IMR-90 (cell line): ENCODE results near the gene COL6A3. TPM values are rescaled to one million over a fixed set of nuclear protein-coding genes. Genes with fewer than 3 reads are reported as not detected.

Experiments used
- ATAC-seq: fragments of 200-7000 bp; cut with Tn5 transposase; 2 replicates; pipeline ENCODE4 v1.9.1; 2020; ENCODE audit warnings: low read depth, mild to moderate bottlenecking, moderate library complexity
- BruUV-seq: library from RNA; stranded (reverse); fragments of 400-500 nt; replicated peaks from 2 replicates; lab custom pipeline; 2021; lab: Mats Ljungman, UMichigan
- CTCF ChIA-PET: fragments of 300-600 bp; formaldehyde crosslinking; extraction: SDS; loops from one replicate; lab custom pipeline; 2021; ENCODE audit warnings: antibody characterized with exemption; lab: Yijun Ruan, JAX
- POLR2A ChIA-PET: fragments of 300-600 bp; sonication (Branson Sonifier 250); formaldehyde crosslinking; loops from one replicate; lab custom pipeline; 2022; ENCODE audit warnings: antibody characterized with exemption; ENCODE audit not compliant: unreplicated experiment; lab: Charles Lee
- DNase-seq: peaks from one replicate; pipeline ENCODE4 v3.0.0; 2013
- H2AFZ ChIP-seq: replicated peaks from 2 replicates; pipeline ENCODE3; 2013; ENCODE audit warnings: low read length, mild to moderate bottlenecking; ENCODE audit not compliant: poor library complexity
- H2AK5ac ChIP-seq: 2 replicates; pipeline ENCODE4 v1.6.1; 2013; ENCODE audit warnings: low read depth, low read length, inconsistent platforms
- H2AK9ac ChIP-seq: replicated peaks from 2 replicates; pipeline ENCODE3; 2013; ENCODE audit warnings: mild to moderate bottlenecking, low read depth, low read length, moderate library complexity; ENCODE audit not compliant: poor library complexity
- H2BK120ac ChIP-seq: 2 replicates; pipeline ENCODE4 v1.6.1; 2013; ENCODE audit warnings: low read depth, low read length, inconsistent platforms
- H2BK15ac ChIP-seq: 3 replicates; pipeline ENCODE4 v1.6.1; 2013; ENCODE audit warnings: low read depth, low read length, inconsistent platforms
- H2BK20ac ChIP-seq: 2 replicates; pipeline ENCODE4 v1.6.1; 2013; ENCODE audit warnings: low read depth, mild to moderate bottlenecking, inconsistent platforms, low read length, moderate library complexity
- H2BK5ac ChIP-seq: 2 replicates; pipeline ENCODE4 v1.6.1; 2013; ENCODE audit warnings: mild to moderate bottlenecking, low read depth, low read length, inconsistent platforms; ENCODE audit not compliant: poor library complexity, severe bottlenecking
- H3K14ac ChIP-seq: replicated peaks from 2 replicates; pipeline ENCODE4 v1.6.1; 2013; ENCODE audit warnings: low read depth, low read length, inconsistent platforms
- H3K18ac ChIP-seq: 2 replicates; pipeline ENCODE4 v1.6.1; 2013; ENCODE audit warnings: low read depth, low read length, control low read depth
- H3K23ac ChIP-seq: 2 replicates; pipeline ENCODE4 v1.6.1; 2013; ENCODE audit warnings: low read depth, low read length, inconsistent platforms
- H3K27ac ChIP-seq: 2 replicates; pipeline ENCODE4 v1.5.1; 2013; ENCODE audit warnings: mild to moderate bottlenecking, control low read depth, low read length; ENCODE audit not compliant: insufficient read depth
- H3K27me3 ChIP-seq: 2 replicates; pipeline ENCODE4 v1.6.1; 2013; ENCODE audit warnings: low read length; ENCODE audit not compliant: control insufficient read depth, insufficient read depth
- H3K36me3 ChIP-seq: 2 replicates; pipeline ENCODE4 v1.6.1; 2013; ENCODE audit warnings: low read length, mixed read lengths; ENCODE audit not compliant: control insufficient read depth, insufficient read depth
- H3K4ac ChIP-seq: 2 replicates; pipeline ENCODE4 v1.6.1; 2013; ENCODE audit warnings: low read depth, low read length, inconsistent platforms
- H3K4me1 ChIP-seq: 2 replicates; pipeline ENCODE4 v1.6.1; 2013; ENCODE audit warnings: low read length, mixed read lengths; ENCODE audit not compliant: control insufficient read depth, insufficient read depth
- H3K4me2 ChIP-seq: 2 replicates; pipeline ENCODE4 v1.6.1; 2013; ENCODE audit warnings: low read depth, mild to moderate bottlenecking, control low read depth, low read length, moderate library complexity
- H3K4me3 ChIP-seq: 2 replicates; pipeline ENCODE4 v1.5.1; 2013; ENCODE audit warnings: low read depth, mild to moderate bottlenecking, control low read depth, low read length, moderate library complexity; ENCODE audit not compliant: insufficient read depth
- H3K56ac ChIP-seq: 2 replicates; pipeline ENCODE4 v1.6.1; 2013; ENCODE audit warnings: low read length, inconsistent platforms; ENCODE audit not compliant: insufficient read depth; ENCODE audit errors: extremely low read depth
- H3K79me1 ChIP-seq, 2 experiments: 2 replicates each; pipeline ENCODE4 v1.6.1; 2013; ENCODE audit warnings: low read length in 2 of 2, inconsistent platforms in 1 of 2, low read depth in 1 of 2
- H3K9ac ChIP-seq: 2 replicates; pipeline ENCODE4 v1.6.1; 2013; ENCODE audit warnings: low read depth, low read length, control low read depth
- H3K9me1 ChIP-seq: 2 replicates; pipeline ENCODE4 v1.6.1; 2013; ENCODE audit warnings: low read length, inconsistent platforms; ENCODE audit not compliant: insufficient read depth
- H3K9me3 ChIP-seq: 2 replicates; pipeline ENCODE4 v1.6.1; 2013; ENCODE audit warnings: low read length; ENCODE audit not compliant: control insufficient read depth, insufficient read depth
- H4K20me1 ChIP-seq: 2 replicates; pipeline ENCODE4 v1.6.1; 2013; ENCODE audit warnings: low read length, inconsistent platforms; ENCODE audit not compliant: insufficient read depth
- H4K5ac ChIP-seq: 2 replicates; pipeline ENCODE4 v1.6.1; 2013; ENCODE audit warnings: mild to moderate bottlenecking, low read depth, low read length, control low read depth
- H4K8ac ChIP-seq, 2 experiments: 2 replicates each; pipeline ENCODE4 v1.6.1; 2013; ENCODE audit warnings: low read depth in 2 of 2, low read length in 2 of 2, control low read depth in 1 of 2, inconsistent platforms in 1 of 2
- H4K91ac ChIP-seq: 2 replicates; pipeline ENCODE4 v1.6.1; 2013; ENCODE audit warnings: low read depth, low read length, inconsistent platforms; ENCODE audit not compliant: insufficient read depth
- BHLHE40 ChIP-seq: fragments of 150-350 bp; IDR thresholded peaks from 2 replicates; pipeline ENCODE4 v1.6.1; 2016; ENCODE audit warnings: mild to moderate bottlenecking, low read depth, low read length
- CEBPB ChIP-seq: IDR thresholded peaks from 2 replicates; pipeline ENCODE4 v1.6.1; 2012; ENCODE audit warnings: low read depth, low read length, improper control_type of control experiment
- CHD1 ChIP-seq: IDR thresholded peaks from 2 replicates; pipeline ENCODE4 v1.6.1; 2012; ENCODE audit warnings: low read depth, low read length, improper control_type of control experiment
- CTCF ChIP-seq: conservative IDR thresholded peaks from 2 replicates; pipeline ENCODE4 v1.5.1; 2012; ENCODE audit warnings: mild to moderate bottlenecking, low read depth, low read length, improper control_type of control experiment
- FOS ChIP-seq: fragments of 150-350 bp; IDR thresholded peaks from 2 replicates; pipeline ENCODE4 v1.6.1; 2016; ENCODE audit warnings: low read depth, low read length
- MAFK ChIP-seq: IDR thresholded peaks from 2 replicates; pipeline ENCODE4 v1.6.1; 2012; ENCODE audit warnings: low read depth, low read length, improper control_type of control experiment
- MAZ ChIP-seq: IDR thresholded peaks from 2 replicates; pipeline ENCODE4 v1.6.1; 2012; ENCODE audit warnings: low read depth, mild to moderate bottlenecking, low read length, improper control_type of control experiment, moderate library complexity, borderline replicate concordance
- MXI1 ChIP-seq: IDR thresholded peaks from 2 replicates; pipeline ENCODE4 v1.6.1; 2012; ENCODE audit warnings: low read depth, mild to moderate bottlenecking, low read length, moderate library complexity, borderline replicate concordance
- NFE2L2 ChIP-seq: fragments of 150-350 bp; IDR thresholded peaks from 2 replicates; pipeline ENCODE4 v1.6.1; 2016; ENCODE audit warnings: low read depth, mild to moderate bottlenecking, low read length
- POLR2A ChIP-seq: IDR thresholded peaks from 2 replicates; pipeline ENCODE4 v1.6.1; 2012; ENCODE audit warnings: mild to moderate bottlenecking, low read depth, low read length
- RCOR1 ChIP-seq: IDR thresholded peaks from 2 replicates; pipeline ENCODE4 v1.6.1; 2012; ENCODE audit warnings: mild to moderate bottlenecking, low read length, improper control_type of control experiment; ENCODE audit not compliant: insufficient replicate concordance
- SMC3 ChIP-seq: fragments of 150-350 bp; IDR thresholded peaks from 2 replicates; pipeline ENCODE4 v1.6.1; 2016; ENCODE audit warnings: low read depth, mild to moderate bottlenecking, antibody characterized with exemption, low read length, moderate library complexity
- WGBS, 2 experiments: methylation state at CpG; one replicate each; pipeline versions ENCODE4 v1.1.5 to v1.1.7; 2013; ENCODE audit warnings: missing lambda C conversion rate in 2 of 2; ENCODE audit not compliant: insufficient read length in 1 of 2; ENCODE audit errors: extremely low coverage in 2 of 2; 5-methylcytosine and 5-hydroxymethylcytosine counted together
- dilution Hi-C: fragments of 300-500 bp; cut with HindIII; formaldehyde crosslinking; loops from one replicate; pipeline ENCODE4 v1.14.3; 2018; ENCODE audit warnings: low sequenced_read_pairs; ENCODE audit not compliant: unreplicated experiment
- in situ Hi-C: fragments of 300-500 bp; cut with MboI; formaldehyde crosslinking; loops from 3 replicates; pipeline ENCODE4 v1.14.3; 2019; ENCODE audit warnings: low sequenced_read_pairs, inconsistent platforms, mixed read lengths
- intact Hi-C: fragments of 100-400 bp; cut with micrococcal nuclease; formaldehyde crosslinking; loops from 2 replicates; pipeline ENCODE4 v1.10.0; 2022
- polyA plus RNA-seq, 3 experiments: library from polyadenylated mRNA; depleted of rRNA; stranded (reverse); fragments of >200 nt; gene quantifications; 2 replicates each; pipeline ENCODE4 v1.2.3, GENCODE V29; 2012; ENCODE audit warnings: low replicate concordance in 1 of 3
- total RNA-seq: library from RNA; depleted of rRNA; stranded (reverse); fragments of >200 nt; gene quantifications from 2 replicates; pipeline ENCODE4 v1.2.3, GENCODE V29; 2012
- TF ChIP-seq, protein P1 (sequence below): fragments of 150-350 bp; IDR thresholded peaks from 2 replicates; pipeline ENCODE4 v1.6.1; 2017; ENCODE audit warnings: mild to moderate bottlenecking, antibody characterized with exemption, low read length, low read depth
- TF ChIP-seq, protein P2 (sequence below): fragments of 150-350 bp; IDR thresholded peaks from 2 replicates; pipeline ENCODE4 v1.6.1; 2016; ENCODE audit warnings: low read depth, mild to moderate bottlenecking, low read length, moderate library complexity, borderline replicate concordance

COL6A3 gene
- total and polyA plus RNA-seq, 2 of the 4 experiments (the other 2 are of a cell fraction), result 964 to 1,855 TPM

DNA sequence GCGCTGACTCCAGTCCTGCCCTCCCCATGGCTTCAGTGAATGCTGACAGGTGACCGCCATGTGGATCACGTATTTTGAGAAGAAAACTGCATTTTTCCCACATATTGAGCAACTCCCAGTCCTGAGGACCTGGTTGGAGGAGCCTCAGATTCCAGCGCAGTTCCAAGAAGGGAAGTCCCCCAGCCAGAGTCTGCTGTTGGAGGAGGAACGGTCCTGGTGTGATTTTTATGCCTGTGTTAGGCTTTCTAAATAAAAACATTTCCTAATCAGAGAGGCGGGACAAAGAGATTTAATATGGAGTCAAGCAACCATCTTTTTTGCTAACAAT is 32.3 kb upstream of the COL6A3 start:
- Histone ChIP-seq H3K23ac (no peak overlapping the region), H3K4me1 (peaks cover 23% of the 10 kb centered on the region), H4K91ac (no peak overlapping the region), H2AK5ac (no peak overlapping the region), H3K56ac (no peak overlapping the region), H3K27me3 (no peaks in the 10 kb centered on the region), H2BK15ac (no peak overlapping the region), H3K36me3 (no peaks in the 10 kb centered on the region), H3K9ac (no peak overlapping the region), H4K20me1 (no peaks in the 10 kb centered on the region), H4K8ac (no peak overlapping the region), H3K18ac (no peak overlapping the region), H3K79me1 (peaks cover 0 to 10% of the 10 kb centered on the region in 2 experiments; a peak in 2 of 4 replicates), H4K5ac (no peak overlapping the region), H2BK5ac (no peak overlapping the region), H3K4me2 (no peak overlapping the region), H3K9me1 (peaks cover 12% of the 10 kb centered on the region), H2BK20ac (no peak overlapping the region), H3K27ac (no peak overlapping the region), H2BK120ac (no peak overlapping the region), H3K4ac (no peak overlapping the region), H3K4me3 (no peak overlapping the region), H3K9me3 (no peaks in the 10 kb centered on the region), H3K14ac (no peak overlapping the region), H2AFZ (no peak overlapping the region), H2AK9ac (no peak overlapping the region)
- BruUV-seq, result no TSS peak
- in situ Hi-C loops, result no loop called here
- WGBS, 2 experiments, result no CpG with 5 or more reads among the region's 6 CpGs
- ChIA-PET CTCF (no interaction called here), POLR2A (no interaction called here)
- intact Hi-C loops, result no loop called here
- DNase-seq (no peak), ATAC-seq (no peak)
- no peak for TF ChIP-seq CTCF
- no peak for TF ChIP-seq BHLHE40
- no peak for TF ChIP-seq CEBPB
- TF ChIP-seq, protein P1, sequence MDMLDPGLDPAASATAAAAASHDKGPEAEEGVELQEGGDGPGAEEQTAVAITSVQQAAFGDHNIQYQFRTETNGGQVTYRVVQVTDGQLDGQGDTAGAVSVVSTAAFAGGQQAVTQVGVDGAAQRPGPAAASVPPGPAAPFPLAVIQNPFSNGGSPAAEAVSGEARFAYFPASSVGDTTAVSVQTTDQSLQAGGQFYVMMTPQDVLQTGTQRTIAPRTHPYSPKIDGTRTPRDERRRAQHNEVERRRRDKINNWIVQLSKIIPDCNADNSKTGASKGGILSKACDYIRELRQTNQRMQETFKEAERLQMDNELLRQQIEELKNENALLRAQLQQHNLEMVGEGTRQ, result no peak
- TF ChIP-seq POLR2A, result no peak
- TF ChIP-seq FOS, result no peak
- TF ChIP-seq RCOR1, result no peak
- TF ChIP-seq MAZ, result no peak
- TF ChIP-seq SMC3, result no peak
- TF ChIP-seq, protein P2, sequence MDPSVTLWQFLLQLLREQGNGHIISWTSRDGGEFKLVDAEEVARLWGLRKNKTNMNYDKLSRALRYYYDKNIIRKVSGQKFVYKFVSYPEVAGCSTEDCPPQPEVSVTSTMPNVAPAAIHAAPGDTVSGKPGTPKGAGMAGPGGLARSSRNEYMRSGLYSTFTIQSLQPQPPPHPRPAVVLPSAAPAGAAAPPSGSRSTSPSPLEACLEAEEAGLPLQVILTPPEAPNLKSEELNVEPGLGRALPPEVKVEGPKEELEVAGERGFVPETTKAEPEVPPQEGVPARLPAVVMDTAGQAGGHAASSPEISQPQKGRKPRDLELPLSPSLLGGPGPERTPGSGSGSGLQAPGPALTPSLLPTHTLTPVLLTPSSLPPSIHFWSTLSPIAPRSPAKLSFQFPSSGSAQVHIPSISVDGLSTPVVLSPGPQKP, result no peak
- TF ChIP-seq MAFK, result no peak
- TF ChIP-seq CHD1, result no peak
- TF ChIP-seq MXI1, result no peak
- no peak for TF ChIP-seq NFE2L2
- dilution Hi-C loops, result no loop called here
